Smooth muscle cell (in vitro differentiated cells): ENCODE data around the gene F11R. TPM values are rescaled to one million over a fixed set of nuclear protein-coding genes. Genes with fewer than 3 reads are reported as not detected.

Source experiments
- DNase-seq: peaks from one replicate; lab custom pipeline; 2025; ENCODE audit not compliant: unreplicated experiment; lab: John Stamatoyannopoulos, UW
- H2AFZ ChIP-seq: fragments of 200-600 bp; sonication (generic); 2 replicates; pipeline ENCODE4 v1.6.0; 2016; ENCODE audit warnings: antibody characterized with exemption, low read depth, mild to moderate bottlenecking
- H3F3A ChIP-seq: fragments of 200-600 bp; sonication (generic); 2 replicates; pipeline ENCODE4 v1.6.0; 2017; ENCODE audit warnings: antibody characterized with exemption, low read depth
- H3K27ac ChIP-seq: fragments of 200-600 bp; sonication (generic); 2 replicates; pipeline ENCODE4 v1.5.1; 2016; ENCODE audit warnings: low read depth, mild to moderate bottlenecking
- H3K27me3 ChIP-seq: fragments of 200-600 bp; sonication (generic); 2 replicates; pipeline ENCODE4 v1.6.1; 2016; ENCODE audit warnings: low read depth, mild to moderate bottlenecking
- H3K36me3 ChIP-seq: fragments of 200-600 bp; sonication (generic); 2 replicates; pipeline ENCODE4 v1.5.1; 2016; ENCODE audit warnings: low read depth
- H3K4me1 ChIP-seq: fragments of 200-600 bp; sonication (generic); 2 replicates; pipeline ENCODE4 v1.5.1; 2016; ENCODE audit warnings: low read depth
- H3K4me2 ChIP-seq: fragments of 200-600 bp; sonication (generic); 2 replicates; pipeline ENCODE4 v1.6.0; 2016; ENCODE audit warnings: mild to moderate bottlenecking
- H3K4me3 ChIP-seq: fragments of 200-600 bp; sonication (generic); 2 replicates; pipeline ENCODE4 v1.5.1; 2016; ENCODE audit warnings: mild to moderate bottlenecking
- H3K79me2 ChIP-seq: fragments of 200-600 bp; sonication (generic); 2 replicates; pipeline ENCODE4 v1.6.0; 2016; ENCODE audit warnings: low read depth, mild to moderate bottlenecking
- H3K9ac ChIP-seq: fragments of 200-600 bp; sonication (generic); 2 replicates; pipeline ENCODE4 v1.6.0; 2016; ENCODE audit warnings: low read depth
- H3K9me3 ChIP-seq: fragments of 200-600 bp; sonication (generic); replicated peaks from 2 replicates; pipeline ENCODE4 v1.5.1; 2016; ENCODE audit warnings: low read depth
- H4K20me1 ChIP-seq: fragments of 200-600 bp; sonication (generic); 2 replicates; pipeline ENCODE4 v1.6.0; 2016; ENCODE audit warnings: low read depth
- CTCF ChIP-seq: fragments of 200-600 bp; sonication (generic); IDR thresholded peaks from 2 replicates; pipeline ENCODE4 v1.5.1; 2017; ENCODE audit warnings: borderline replicate concordance, mild to moderate bottlenecking, antibody characterized with exemption; ENCODE audit not compliant: insufficient read depth, poor library complexity, severe bottlenecking
- WGBS: methylation state at CpG from one replicate; pipeline ENCODE4 v1.1.7; 2016; ENCODE audit warnings: low lambda C conversion rate; 5-methylcytosine and 5-hydroxymethylcytosine counted together
- polyA plus RNA-seq: library from polyadenylated mRNA; unstranded; fragments of >200 nt; fragmentation: Nextera tagmentation; extraction: Ambion mirVana; gene quantifications from 2 replicates; pipeline ENCODE4 v1.2.1, GENCODE V29; 2016
- total RNA-seq: library from RNA; depleted of rRNA; stranded (reverse); fragments of >200 nt; gene quantifications from 2 replicates; pipeline ENCODE4 v1.2.3, GENCODE V29; 2014

F11R gene
- total and polyA plus RNA-seq, 2 experiments from 2014 or later = 26.4 to 57.8 TPM

GRCh38 chr1:161013488-161014230 is 7.3 kb downstream of the F11R start:
- H3K4me1 ChIP-seq = peaks cover 15% of the 10 kb centered on the region

GRCh38 chr1:161013131-161013487 is 7.8 kb downstream of the F11R start:
- Histone ChIP-seq H4K20me1 (peaks cover 16% of the 10 kb centered on the region), H3K4me1 (peaks cover 13% of the 10 kb centered on the region), H3K27ac (peak overlapping the region; percentile 96), H3K4me2 (peak overlapping the region; percentile 78), H3K4me3 (peak overlapping the region; percentile 28), H3K9ac (peak overlapping the region; percentile 38), H3K36me3 (no peaks in the 10 kb centered on the region), H3K9me3 (no peaks in the 10 kb centered on the region), H2AFZ (peak overlapping the region; percentile 36), H3K27me3 (no peaks in the 10 kb centered on the region), H3F3A (peaks cover 3% of the 10 kb centered on the region), H3K79me2 (peaks cover 60% of the 10 kb centered on the region)
- no peak for DNase-seq
- TF ChIP-seq CTCF = no peak

More at GRCh38 chr1:161013488-161014230, 7.3 kb downstream of the F11R start:
- Histone ChIP-seq H4K20me1 (peaks cover 15% of the 10 kb centered on the region), H3K36me3 (no peaks in the 10 kb centered on the region), H3K4me2 (peak overlapping the region; percentile 78), H3F3A (peaks cover 3% of the 10 kb centered on the region), H3K79me2 (peaks cover 62% of the 10 kb centered on the region), H3K27me3 (no peaks in the 10 kb centered on the region), H3K9me3 (no peaks in the 10 kb centered on the region), H3K4me3 (peak overlapping the region; percentile 28), H2AFZ (peak overlapping the region; percentile 36), H3K27ac (peak overlapping the region; percentile 96), H3K9ac (peak overlapping the region; percentile 46)
- TF ChIP-seq CTCF = no peak
- peak; percentile 18 for DNase-seq
- 17% methylated on average over 13 of the region's 15 CpGs for WGBS

DNA sequence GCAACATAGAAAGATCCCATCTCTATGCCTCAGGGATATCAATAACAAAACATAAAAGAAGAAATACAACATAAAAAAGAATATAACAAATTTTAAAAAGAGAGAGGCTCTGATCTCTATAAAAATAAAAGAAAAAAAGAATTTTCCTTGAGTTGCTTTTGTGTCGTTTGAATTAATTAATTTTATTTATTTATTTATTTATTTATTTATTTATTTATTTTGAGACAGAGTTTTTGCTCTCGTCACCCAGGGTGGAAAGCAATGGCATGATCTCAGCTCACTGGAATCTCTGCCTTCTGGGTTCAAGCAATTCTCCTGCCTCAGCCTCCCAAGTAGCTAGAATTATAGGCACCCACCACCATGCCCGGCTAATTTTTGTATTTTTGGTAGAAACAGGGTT is 8.5 kb downstream of the F11R start:
- no peaks in the 10 kb centered on the region for H3K9me3 ChIP-seq
- no peak overlapping the region for H3K9ac ChIP-seq
- no peaks in the 10 kb centered on the region for H3K36me3 ChIP-seq
- peaks cover 11% of the 10 kb centered on the region for H3K4me1 ChIP-seq
- peaks cover 65% of the 10 kb centered on the region for H3K79me2 ChIP-seq
- H3F3A ChIP-seq = peaks cover 3% of the 10 kb centered on the region
- H4K20me1 ChIP-seq = peaks cover 23% of the 10 kb centered on the region
- peak overlapping the region; percentile 96 for H3K27ac ChIP-seq
- H3K4me2 ChIP-seq = peak overlapping the region; percentile 78
- H2AFZ ChIP-seq = no peak overlapping the region
- H3K27me3 ChIP-seq = no peaks in the 10 kb centered on the region
- TF ChIP-seq CTCF = no peak
- H3K4me3 ChIP-seq = no peak overlapping the region
- no peak for DNase-seq
- 79% methylated on average over 3 of the region's 3 CpGs for WGBS
